HG03520 (cell line): ENCODE measurements around the gene MYO18A.
"Not testable (repeated sequence)": the region's sequence is repeated elsewhere in the genome, so short reads cannot be mapped to it uniquely, and the experiment has no call there.

Experiments
- ATAC-seq: cut with Tn5 transposase; IDR thresholded peaks from one replicate; pipeline ENCODE4 v1.9.1; 2021; ENCODE audit warnings: mild to moderate bottlenecking, moderate library complexity; ENCODE audit not compliant: unreplicated experiment

Gene MYO18A

DNA sequence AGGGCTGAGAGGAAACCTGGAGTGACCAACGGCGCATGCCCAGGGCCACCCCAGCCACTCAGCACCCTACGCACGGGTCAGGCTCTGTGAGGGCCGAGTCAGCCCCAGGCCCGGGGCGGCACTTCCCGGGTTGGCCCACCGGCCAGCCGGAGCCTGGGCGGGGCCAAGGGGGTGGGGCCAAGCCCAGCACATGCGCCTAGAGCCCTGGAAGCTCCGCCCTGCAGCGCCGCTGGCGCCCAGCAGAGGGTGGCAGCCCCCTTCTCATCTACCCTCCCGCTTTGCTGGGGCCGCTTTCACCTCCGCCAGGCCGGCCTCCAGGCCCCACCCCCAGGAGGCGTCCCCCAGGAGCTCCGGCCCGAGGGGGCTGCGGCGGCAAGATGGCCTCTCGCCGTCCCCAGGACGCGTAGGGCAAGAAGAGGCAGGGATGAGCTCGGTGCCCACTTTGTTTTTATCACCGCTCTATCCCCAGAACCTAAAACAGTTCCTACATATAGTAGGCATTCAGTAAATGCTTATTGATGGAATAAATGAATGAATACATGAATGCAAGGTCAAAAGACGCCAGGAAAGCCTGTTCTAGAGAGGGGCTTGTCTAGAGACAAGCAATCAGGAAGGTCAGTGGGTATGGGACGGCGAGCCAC lies 31.3 kb downstream of the MYO18A start:
- peak; percentile 78 for ATAC-seq

GRCh38 chr17:29148257-29148789 lies 31.9 kb downstream of the MYO18A start:
- ATAC-seq, result no peak

GRCh38 chr17:29147682-29148081 lies 32.5 kb downstream of the MYO18A start:
- no peak for ATAC-seq

GRCh38 chr17:29147228-29147627 lies 33.0 kb downstream of the MYO18A start:
- ATAC-seq, result not testable (repeated sequence)

DNA sequence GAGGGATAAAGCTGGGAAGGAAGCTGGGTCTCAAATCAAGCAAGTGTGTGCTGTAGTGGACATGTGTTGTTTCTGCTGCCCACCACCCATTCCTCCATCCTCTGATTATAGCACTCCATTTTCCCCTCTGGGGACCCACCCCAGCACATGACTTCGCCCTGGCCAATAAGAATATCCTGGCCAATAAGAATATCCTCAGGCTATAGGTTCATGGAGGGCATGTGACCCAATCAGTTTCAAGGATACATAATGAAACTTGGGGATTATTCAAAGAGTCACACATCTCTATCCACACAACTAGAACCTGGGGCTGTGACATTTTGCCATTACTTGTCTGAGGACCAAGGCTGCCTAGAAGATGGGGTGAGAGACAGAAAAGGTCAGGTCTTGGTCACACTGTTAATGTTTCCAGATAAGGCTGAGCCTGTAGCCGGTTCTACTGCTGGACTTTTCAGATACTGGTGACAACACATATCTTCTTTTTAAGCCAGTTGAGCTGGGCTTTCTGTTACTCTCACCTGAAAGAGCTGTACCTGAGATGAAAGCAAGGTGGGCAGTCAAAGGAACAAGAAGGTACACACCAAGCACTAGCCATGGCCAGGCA lies 33.7 kb downstream of the MYO18A start:
- no peak for ATAC-seq

DNA sequence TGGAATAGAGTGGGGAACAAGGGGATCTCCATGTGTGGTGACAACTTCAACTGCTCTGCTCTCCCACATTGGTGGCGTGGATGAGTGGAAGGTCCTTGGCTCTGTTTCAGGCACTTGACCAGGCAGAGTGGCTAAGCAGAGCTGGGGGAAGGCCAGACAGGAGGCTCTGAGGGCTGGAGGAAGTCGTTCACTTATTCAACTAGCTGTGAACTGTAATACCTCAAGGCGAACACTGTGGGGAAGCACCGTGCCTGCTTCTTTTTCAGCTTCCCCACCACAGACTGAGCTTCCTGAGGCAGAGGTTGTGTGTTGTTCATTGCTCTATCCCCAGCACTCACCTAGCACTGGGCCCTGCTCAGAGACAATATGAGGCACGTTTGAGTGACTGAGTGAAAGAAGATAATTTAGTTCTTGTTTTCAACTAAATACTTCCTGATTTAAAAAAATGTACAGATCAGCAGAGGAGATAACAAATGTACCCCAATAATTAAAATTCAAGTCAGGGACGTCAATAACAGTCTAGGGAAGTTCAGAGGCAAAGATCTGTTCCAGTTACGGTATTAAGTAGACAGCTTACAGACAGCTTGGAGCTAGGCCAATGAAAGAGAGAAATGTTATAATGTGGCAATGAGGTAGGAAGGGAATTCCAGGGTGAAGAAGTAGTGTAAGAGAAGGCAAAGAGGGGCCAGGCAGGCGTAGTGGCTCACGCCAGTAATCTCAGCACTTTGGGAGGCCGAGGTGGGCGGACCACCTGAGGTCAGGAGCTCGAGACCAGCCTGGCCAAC lies 34.7 kb downstream of the MYO18A start:
- no peak for ATAC-seq

GRCh38 chr17:29143894-29144293 lies 36.3 kb downstream of the MYO18A start:
- ATAC-seq, result no peak

GRCh38 chr17:29141514-29141876 lies 38.7 kb downstream of the MYO18A start:
- no peak for ATAC-seq

DNA sequence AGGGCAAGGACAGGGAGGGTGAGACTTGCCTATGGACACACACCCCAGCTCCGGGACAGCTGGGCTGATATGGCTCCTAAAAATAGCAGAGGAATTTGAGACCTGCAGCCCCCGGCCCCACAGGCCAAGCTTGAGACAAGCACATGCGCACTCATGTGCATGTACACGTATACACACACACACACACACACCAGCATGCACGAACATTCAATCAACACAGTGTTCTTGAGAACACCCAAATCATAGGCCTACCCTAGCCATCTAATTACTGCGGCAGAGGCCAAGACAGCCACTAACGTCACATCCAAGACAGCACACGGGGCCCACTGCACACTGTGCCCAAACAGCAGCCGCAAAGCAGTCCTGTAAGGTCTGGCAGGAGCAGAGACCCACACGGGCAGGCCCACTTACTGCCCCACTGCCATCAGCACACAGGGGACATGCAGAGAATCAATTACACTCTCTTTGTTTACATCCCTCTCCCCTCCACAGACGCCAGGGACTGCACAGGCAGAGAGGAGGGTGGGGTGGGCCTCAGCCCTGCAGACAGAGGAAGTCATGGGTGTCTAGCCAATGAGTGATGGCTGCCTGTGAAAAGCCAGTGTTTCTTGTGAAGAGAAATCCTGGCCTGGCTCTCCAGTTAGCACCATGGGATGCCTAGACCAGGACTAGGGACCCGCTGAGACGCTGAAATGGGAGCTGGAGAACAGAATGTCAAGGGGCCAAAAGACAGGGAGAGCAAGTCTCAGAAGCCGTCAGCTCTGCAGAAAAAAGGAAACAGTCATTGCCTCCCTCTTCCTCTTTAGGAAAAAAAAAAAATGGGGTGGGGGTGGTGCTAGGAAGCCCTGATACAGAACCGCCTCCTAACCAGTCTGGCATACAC lies 39.3 kb downstream of the MYO18A start:
- ATAC-seq, result no peak

GRCh38 chr17:29140051-29140621 lies 40.1 kb downstream of the MYO18A start:
- ATAC-seq, result no peak

DNA sequence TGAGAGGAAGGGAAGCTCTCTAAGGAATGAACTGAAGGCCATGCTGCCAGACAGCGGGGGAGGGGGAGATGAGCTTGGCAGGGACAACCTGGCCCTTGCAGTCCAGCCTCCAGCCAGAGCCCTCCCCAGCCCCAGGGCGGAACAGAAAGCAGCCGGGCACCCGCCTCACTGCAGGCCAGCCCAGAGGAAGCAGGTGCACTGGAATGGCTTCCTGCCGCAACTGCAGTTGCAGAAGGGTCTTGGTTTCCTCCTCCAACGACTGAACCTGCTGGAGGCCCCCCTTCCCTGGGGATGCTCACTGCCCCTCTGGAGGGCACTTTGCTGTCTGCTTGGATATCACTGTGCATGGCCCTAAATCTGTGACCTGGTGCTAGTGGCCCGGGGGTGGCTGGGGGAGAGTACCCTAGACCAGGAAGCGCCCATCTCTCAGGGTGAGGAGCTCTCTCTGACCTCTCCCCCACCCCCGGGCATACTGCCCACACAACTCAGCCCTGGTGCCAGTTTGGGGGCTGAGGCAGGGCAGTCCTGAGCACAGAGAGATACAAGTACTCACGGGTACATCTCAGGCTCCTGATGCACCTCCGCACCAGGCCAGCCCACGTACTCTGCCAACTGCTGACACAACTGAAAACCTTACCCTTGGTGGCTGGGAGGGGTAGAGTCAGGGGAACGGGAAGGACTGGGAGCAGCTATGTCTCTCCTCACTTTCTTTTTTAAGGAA lies 41.1 kb downstream of the MYO18A start:
- no peak for ATAC-seq

GRCh38 chr17:29138184-29138955 lies 41.8 kb downstream of the MYO18A start:
- no peak for ATAC-seq

GRCh38 chr17:29136998-29137730 lies 43.0 kb downstream of the MYO18A start:
- ATAC-seq, result no peak

DNA sequence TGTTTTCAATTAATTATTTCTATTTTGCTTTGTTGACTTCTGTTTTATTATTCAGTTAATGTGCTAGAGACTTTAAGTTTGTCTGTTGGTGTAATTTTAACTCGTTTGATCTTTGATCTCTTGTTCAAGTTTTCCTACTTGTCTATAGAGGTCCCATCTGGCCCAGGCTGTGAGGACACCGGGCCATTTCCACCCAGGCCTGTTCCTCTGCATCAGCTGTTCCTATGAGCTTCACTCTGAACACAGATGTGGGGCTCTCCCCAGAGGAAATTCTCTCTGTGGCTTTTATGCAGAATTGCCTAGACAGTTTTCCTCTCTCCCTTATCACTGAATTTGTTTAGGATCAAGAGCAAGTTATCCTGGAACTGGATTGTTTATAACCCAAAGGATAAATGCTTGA lies 44.7 kb downstream of the MYO18A start:
- no peak for ATAC-seq

DNA sequence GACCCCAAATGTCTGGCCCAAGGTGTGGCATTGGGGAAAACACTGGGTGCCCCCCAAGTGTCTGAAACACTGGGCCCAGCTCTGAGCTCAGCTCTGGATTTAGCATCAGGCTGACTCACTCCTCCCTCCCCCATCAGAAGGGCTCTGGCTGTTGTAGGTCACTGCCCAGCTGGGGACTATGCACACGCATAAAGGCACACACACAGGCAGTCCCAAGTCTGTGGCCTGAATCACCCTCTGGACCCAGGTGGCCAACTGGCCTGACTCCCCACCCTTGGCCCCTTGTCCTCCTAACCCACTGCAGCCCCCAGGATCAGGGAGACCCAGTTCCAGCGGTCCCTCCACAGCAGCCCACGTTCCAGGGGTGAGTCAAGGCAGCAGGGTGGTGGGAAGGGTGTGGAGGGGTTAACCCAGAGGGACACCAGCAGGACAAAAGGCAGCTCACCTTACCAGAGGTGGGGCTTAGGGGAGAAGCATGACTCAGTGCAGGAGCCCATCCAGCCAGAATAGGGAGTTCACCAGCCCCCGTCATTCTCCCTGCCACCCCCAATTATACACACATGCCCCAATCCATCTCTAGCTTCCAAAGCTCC lies 47.0 kb downstream of the MYO18A start:
- ATAC-seq, result no peak

DNA sequence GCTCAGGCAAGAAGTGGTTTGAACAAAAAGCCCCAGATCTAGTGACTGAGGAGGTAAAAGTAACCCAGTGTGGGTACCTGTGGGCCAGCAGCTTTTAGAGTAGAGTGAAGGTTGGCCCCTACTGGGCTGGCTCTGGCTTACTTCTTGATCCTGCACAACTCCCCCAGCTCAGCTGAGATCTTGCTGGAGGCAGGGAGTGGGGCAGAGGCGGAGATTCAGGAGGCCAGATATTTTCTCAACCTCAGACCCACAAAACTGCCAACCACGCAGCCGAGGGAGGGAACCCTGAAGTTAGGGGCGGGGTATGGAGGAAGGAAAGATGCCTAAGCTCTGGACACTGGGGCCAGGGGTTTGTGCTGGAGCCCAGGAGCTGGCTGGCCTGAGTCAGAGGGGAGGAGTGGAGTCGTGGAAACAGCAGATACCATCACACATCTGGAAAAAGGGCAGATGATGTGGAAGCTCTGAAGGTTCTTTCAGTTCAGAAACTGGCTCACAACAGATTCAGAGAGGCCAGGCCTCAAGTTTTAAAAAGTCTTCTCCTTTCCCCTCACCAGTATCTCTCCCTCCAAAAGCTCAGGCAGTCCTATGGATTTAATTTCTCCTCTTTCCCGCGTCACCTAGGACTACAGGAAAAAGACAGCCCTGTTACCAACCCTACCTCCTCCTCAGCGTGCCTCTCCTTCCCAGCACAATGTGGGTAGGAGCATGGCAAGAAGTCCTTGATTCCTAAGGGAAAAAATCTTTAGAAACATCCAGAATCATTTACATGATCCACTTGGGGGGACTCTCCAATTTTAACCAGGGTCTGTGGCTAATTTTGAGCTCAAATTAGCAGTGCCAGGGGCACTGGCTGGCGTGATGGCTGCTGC lies 48.1 kb downstream of the MYO18A start:
- ATAC-seq, result no peak

DNA sequence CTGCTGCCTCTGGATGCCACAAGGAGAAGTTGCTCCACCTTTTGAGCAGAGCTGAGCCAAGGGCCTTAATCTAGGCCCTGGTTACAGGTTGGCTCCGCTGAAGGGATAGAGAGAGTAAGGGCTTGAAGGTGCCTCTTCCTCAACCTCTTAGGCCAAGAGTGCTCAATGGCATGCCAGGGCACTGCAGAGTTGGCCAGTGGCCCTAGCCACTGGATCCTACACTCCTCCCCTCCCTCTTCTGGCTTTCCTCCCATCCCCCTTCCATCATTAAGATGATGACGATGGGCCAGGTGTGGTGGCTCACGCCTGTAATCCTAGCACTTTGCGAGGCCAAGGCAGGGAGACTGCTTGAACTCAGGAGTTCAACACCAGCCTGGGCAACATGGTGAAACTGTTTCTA lies 50.5 kb downstream of the MYO18A start:
- no peak for ATAC-seq
